Adrenal gland (tissue), 12 donors: Measurements from ENCODE around the gene NEO1. TPM values are rescaled to one million over a fixed set of nuclear protein-coding genes. Genes with fewer than 3 reads are reported as not detected.
A peak's percentile ranks its signal among the peaks of the same experiment; 100 is the strongest.

ENCODE experiments used
- DNase-seq, 7 donors: peaks; one replicate each; pipeline ENCODE4 v3.0.0-alpha.2; 2019 to 2020
- H3K27ac ChIP-seq, 5 donors: fragments of 200-600 bp; sonication (generic) in 4 of 5; 1 replicate in 3 of 5; 2 replicates in 2 of 5; pipeline versions ENCODE4 v1.5.1 to v1.8.0; 2016 to 2020; ENCODE audit warnings: mild to moderate bottlenecking in 1 of 5
- H3K27me3 ChIP-seq: fragments of 200-600 bp; 2 replicates; pipeline ENCODE4 v1.8.0; 2021
- H3K36me3 ChIP-seq, 2 donors: fragments of 200-600 bp; replicated peaks in 1 of 2; 1 replicate in 1 of 2; 2 replicates in 1 of 2; pipeline versions ENCODE4 v1.5.1 to v1.8.0; 2018 to 2022
- H3K4me1 ChIP-seq, 2 donors: fragments of 200-600 bp; replicated peaks in 1 of 2; 1 replicate in 1 of 2; 2 replicates in 1 of 2; pipeline versions ENCODE4 v1.5.1 to v1.8.0; 2018 to 2021
- H3K4me3 ChIP-seq, 4 donors: fragments of 200-600 bp; sonication (generic) in 3 of 4; one replicate each; pipeline ENCODE4 v1.5.1; 2016 to 2018
- H3K9me3 ChIP-seq, 3 donors: fragments of 200-600 bp; sonication (generic) in 1 of 3; replicated peaks in 1 of 3; 1 replicate in 2 of 3; 2 replicates in 1 of 3; pipeline versions ENCODE4 v1.5.1 to v1.8.0; 2016 to 2021
- CTCF ChIP-seq, 6 experiments: fragments of 450-650 bp in 4 of 6; fragments of 200-600 bp in 2 of 6; sonication (generic) in 1 of 6; IDR thresholded peaks; 1 replicate in 5 of 6; 2 replicates in 1 of 6; pipeline versions ENCODE4 v1.5.1 to v1.8.0; 2016 to 2021; ENCODE audit warnings: antibody characterized with exemption in 6 of 6, mild to moderate bottlenecking in 2 of 6, moderate library complexity in 1 of 6
- POLR2A ChIP-seq, 2 donors: fragments of 450-650 bp; IDR thresholded peaks; one replicate each; pipeline ENCODE4 v1.6.1; 2017; ENCODE audit warnings: antibody characterized with exemption in 2 of 2, mild to moderate bottlenecking in 2 of 2, moderate library complexity in 1 of 2
- WGBS, 4 donors: extraction: QIAGEN DNeasy Blood & Tissue Kit in 2 of 4; methylation state at CpG; one replicate each; pipeline versions ENCODE4 v1.1.5 to v1.1.7; 2013 to 2017; 5-methylcytosine and 5-hydroxymethylcytosine counted together
- intact Hi-C, 2 donors: fragments of 100-400 bp; cut with DNase I; formaldehyde crosslinking; loops; one replicate each; pipeline versions ENCODE4 v1.14.1 to v1.15.0; 2022 to 2023
- polyA plus RNA-seq, 3 donors: library from polyadenylated mRNA; stranded (reverse); fragments of 200-250 nt in 2 of 3; fragments of 350-450 nt in 1 of 3; fragmentation: Illumina TruSeq in 1 of 3; extraction: RNeasy Lipid Tissue Mini Kit (QIAGEN cat#74804) in 1 of 3; gene quantifications; one replicate each; pipeline ENCODE4 v1.2.3, GENCODE V29; 2013 to 2014
- total RNA-seq, 9 donors: library from RNA; depleted of rRNA in 4 of 9; stranded (reverse); fragments of >200 nt in 4 of 9; fragments of 120-200 nt in 1 of 9; fragmentation: NEBNext Ultra II Directional in 1 of 9; extraction: Animal tissue kit (Norgen Biotek cat#: 25700) in 1 of 9; gene quantifications; one replicate each; pipeline versions ENCODE4 v1.1.0 to v1.2.4, GENCODE V29; 2013 to 2023
- donor health status: healthy with polysubstance abuse.
- donor health status: Bipolar disorder and iron deficiency.
- donor health status: DM: yes; HTN: yes; CAD: no.
- donor health status: DM: no; HTN: no; CAD: no.
- donor health status: DM: no; HTN: no; CAD: no.
- donor health status: DM: yes; HTN: yes; CAD: no.

The NEO1 gene
- total and polyA plus RNA-seq, 12 donors = 5.7 to 28.6 (median 17.1) TPM

- WGBS, 4 donors = 55 to 80% (median 63%) methylated on average over 5 of the region's 5 CpGs
- Histone ChIP-seq H3K36me3 (peaks cover 0 to 8% of the 10 kb centered on the region in 2 donors), H3K27ac (no peak overlapping the region), H3K27me3 (no peaks in the 10 kb centered on the region), H3K4me1 (peaks cover 0 to 3% of the 10 kb centered on the region in 2 donors), H3K9me3 (no peaks in the 10 kb centered on the region), H3K4me3 (no peak overlapping the region)
- TF ChIP-seq POLR2A (IDR thresholded peaks at IDR 0.05) (no peak), CTCF (IDR thresholded peaks at IDR 0.05) (no peak)
- DNase-seq = no peak
- intact Hi-C loops = loop anchor here in 1 of 2 donors (10.0 kb wide), 1 partner anchor 401 kb away; no protein-coding TSS in a partner anchor
These were observed 251.4 kb downstream of the NEO1 start for GRCh38 chr15:73303636-73304035.

- H3K4me1 ChIP-seq = peaks cover 0 to 3% of the 10 kb centered on the region in 2 donors
- H3K27me3 ChIP-seq = no peaks in the 10 kb centered on the region
- intact Hi-C loops = loop anchor here in 1 of 2 donors (10.0 kb wide), 1 partner anchor 399 kb away; no protein-coding TSS in a partner anchor
- H3K9me3 ChIP-seq = no peaks in the 10 kb centered on the region
- no peak for TF ChIP-seq POLR2A (IDR thresholded peaks at IDR 0.05)
- peak; percentile 7 to 53 (median 36) for TF ChIP-seq CTCF (IDR thresholded peaks at IDR 0.05)
- WGBS, 4 donors = 68 to 77% (median 74%) methylated on average over 8 to 12 of the region's 12 CpGs
- H3K36me3 ChIP-seq = no peaks in the 10 kb centered on the region
- no peak overlapping the region for H3K4me3 ChIP-seq
- no peak overlapping the region for H3K27ac ChIP-seq
- DNase-seq = peak in 6 of 7 donors; percentile 25 to 78 (median 38)
These were observed 253.3 kb downstream of the NEO1 start for GRCh38 chr15:73305331-73306211.

GRCh38 chr15:73308305-73308704 lies 256.0 kb downstream of the NEO1 start:
- intact Hi-C loops = loop anchor here in 1 of 2 donors (10.0 kb wide), 1 partner anchor 396 kb away; no protein-coding TSS in a partner anchor
- whole genome bisulfite sequencing, 4 donors = 93 to 94% (median 93%) methylated on average over 8 of the region's 8 CpGs

More at GRCh38 chr15:73308305-73308704, 256.0 kb downstream of the NEO1 start:
- Histone ChIP-seq H3K27ac (no peak overlapping the region), H3K4me3 (no peak overlapping the region), H3K36me3 (no peaks in the 10 kb centered on the region), H3K4me1 (peaks cover 0 to 3% of the 10 kb centered on the region in 2 donors), H3K9me3 (no peaks in the 10 kb centered on the region), H3K27me3 (no peaks in the 10 kb centered on the region)
- no peak for DNase-seq
- no peak for TF ChIP-seq POLR2A (IDR thresholded peaks at IDR 0.05)
- no peak for TF ChIP-seq CTCF (IDR thresholded peaks at IDR 0.05)
